GM21526 (cell line): ENCODE measurements around the gene BANF2.

Experiments used
- ATAC-seq: cut with Tn5 transposase; IDR thresholded peaks from one replicate; pipeline ENCODE4 v1.9.1; 2021; ENCODE audit warnings: moderate library complexity; ENCODE audit not compliant: unreplicated experiment, low FRiP score

Gene BANF2

GRCh38 chr20:17732907-17733521 is 33.2 kb downstream of the BANF2 start:
- no peak for ATAC-seq

- no peak for ATAC-seq
Observed at GRCh38 chr20:17733767-17734304, 34.1 kb downstream of the BANF2 start.

- ATAC-seq: no peak
Observed at GRCh38 chr20:17734374-17734773, 34.6 kb downstream of the BANF2 start.

GRCh38 chr20:17735206-17735804 is 35.5 kb downstream of the BANF2 start:
- no peak for ATAC-seq

GRCh38 chr20:17735959-17736621 is 36.3 kb downstream of the BANF2 start:
- ATAC-seq: no peak

GRCh38 chr20:17738154-17738553 is 38.4 kb downstream of the BANF2 start:
- no peak for ATAC-seq

GRCh38 chr20:17741220-17741619 is 41.5 kb downstream of the BANF2 start:
- ATAC-seq: no peak

GRCh38 chr20:17742731-17743130 is 43.0 kb downstream of the BANF2 start:
- no peak for ATAC-seq

GRCh38 chr20:17743677-17744076 is 43.9 kb downstream of the BANF2 start:
- ATAC-seq: no peak

- no peak for ATAC-seq
Observed at GRCh38 chr20:17747431-17747846, 47.7 kb downstream of the BANF2 start.

GRCh38 chr20:17748279-17748678 is 48.5 kb downstream of the BANF2 start:
- no peak for ATAC-seq

GRCh38 chr20:17749626-17749977 is 49.8 kb downstream of the BANF2 start:
- ATAC-seq: no peak

GRCh38 chr20:17749978-17750721 is 50.4 kb downstream of the BANF2 start:
- no peak for ATAC-seq

GRCh38 chr20:17750722-17751045 is 50.9 kb downstream of the BANF2 start:
- ATAC-seq: no peak

GRCh38 chr20:17751640-17752039 is 51.9 kb downstream of the BANF2 start:
- no peak for ATAC-seq

- no peak for ATAC-seq
Observed at GRCh38 chr20:17752459-17752858, 52.7 kb downstream of the BANF2 start.

- ATAC-seq: no peak
Observed at GRCh38 chr20:17753516-17753915, 53.8 kb downstream of the BANF2 start.

GRCh38 chr20:17756529-17756928 is 56.8 kb downstream of the BANF2 start:
- ATAC-seq: no peak

- no peak for ATAC-seq
Observed at GRCh38 chr20:17757496-17757895, 57.7 kb downstream of the BANF2 start.

- no peak for ATAC-seq
Observed at GRCh38 chr20:17758010-17758409, 58.2 kb downstream of the BANF2 start.

- ATAC-seq: no peak
Observed at GRCh38 chr20:17758512-17758911, 58.7 kb downstream of the BANF2 start.
